SK-N-MC (cell line): ENCODE measurements around the gene ZNF208.

ENCODE experiments used
- EZH2 ChIP-seq: fragments of 200-600 bp; sonication (generic); IDR thresholded peaks from one replicate; pipeline ENCODE4 v1.6.1; 2017; ENCODE audit warnings: antibody characterized with exemption
- FOXP2 ChIP-seq: optimal IDR thresholded peaks from 2 replicates; pipeline ENCODE3; 2011; ENCODE audit warnings: mild to moderate bottlenecking, moderate library complexity; ENCODE audit not compliant: insufficient read depth; ENCODE audit errors: extremely low read length, control extremely low read depth

- no peak for TF ChIP-seq EZH2
- no peak for TF ChIP-seq FOXP2
These were observed 119.7 kb downstream of the ZNF208 start for GRCh38 chr19:21891086-21891485.
